GM23338 (cell line): ENCODE results near the gene SMYD3.

Source experiments
- CREB1 ChIP-seq: fragments of 250-450 bp; sonication (Bioruptor Pico); IDR thresholded peaks from 2 replicates; pipeline ENCODE4 v1.5.0; 2020; ENCODE audit warnings: low read depth, mild to moderate bottlenecking, moderate library complexity
- CTCF ChIP-seq, 2 experiments: fragments of 200-600 bp in 1 of 2; sonication (generic) in 1 of 2; conservative IDR thresholded peaks; 2 replicates each; pipeline versions ENCODE4 v1.5.1 to v1.6.1; 2016 to 2017; ENCODE audit warnings: antibody characterized with exemption in 2 of 2, low read depth in 2 of 2, mild to moderate bottlenecking in 2 of 2, moderate library complexity in 1 of 2
- ETS1 ChIP-seq: IDR thresholded peaks from 2 replicates; pipeline ENCODE4 v1.6.1; 2016; ENCODE audit warnings: antibody characterized with exemption
- EZH2 ChIP-seq: fragments of 200-600 bp; sonication (generic); IDR thresholded peaks from one replicate; pipeline ENCODE4 v1.8.0; 2017; ENCODE audit warnings: antibody characterized with exemption, mild to moderate bottlenecking, low read depth; ENCODE audit not compliant: unreplicated experiment
- JUNB ChIP-seq: IDR thresholded peaks from one replicate; pipeline ENCODE4 v1.6.1; 2016; ENCODE audit warnings: antibody characterized with exemption; ENCODE audit not compliant: unreplicated experiment
- POLR2AphosphoS5 ChIP-seq: IDR thresholded peaks from 2 replicates; pipeline ENCODE4 v1.6.1; 2016; ENCODE audit warnings: antibody characterized with exemption, low read depth
- ZNF114 ChIP-seq: fragments of 250-450 bp; sonication (Bioruptor Pico); IDR thresholded peaks from 2 replicates; pipeline ENCODE4 v1.5.0; 2020; ENCODE audit warnings: mild to moderate bottlenecking, moderate library complexity
- TF ChIP-seq, protein P1 (sequence below): IDR thresholded peaks from one replicate; pipeline ENCODE4 v1.6.1; 2018; ENCODE audit warnings: antibody characterized with exemption; ENCODE audit not compliant: unreplicated experiment

GRCh38 chr1:245997471-245998258, 509.4 kb downstream of the SMYD3 start:
- TF ChIP-seq CTCF (conservative IDR thresholded peaks at IDR 0.05; ENCODE audit: low read depth in 2 of 2) (no peak), POLR2AphosphoS5 (no peak), CREB1 (CRISPR knock-in tag) (no peak), EZH2 (no peak), JUNB (no peak), ETS1 (no peak), ZNF114 (no peak)
- TF ChIP-seq, protein P1, sequence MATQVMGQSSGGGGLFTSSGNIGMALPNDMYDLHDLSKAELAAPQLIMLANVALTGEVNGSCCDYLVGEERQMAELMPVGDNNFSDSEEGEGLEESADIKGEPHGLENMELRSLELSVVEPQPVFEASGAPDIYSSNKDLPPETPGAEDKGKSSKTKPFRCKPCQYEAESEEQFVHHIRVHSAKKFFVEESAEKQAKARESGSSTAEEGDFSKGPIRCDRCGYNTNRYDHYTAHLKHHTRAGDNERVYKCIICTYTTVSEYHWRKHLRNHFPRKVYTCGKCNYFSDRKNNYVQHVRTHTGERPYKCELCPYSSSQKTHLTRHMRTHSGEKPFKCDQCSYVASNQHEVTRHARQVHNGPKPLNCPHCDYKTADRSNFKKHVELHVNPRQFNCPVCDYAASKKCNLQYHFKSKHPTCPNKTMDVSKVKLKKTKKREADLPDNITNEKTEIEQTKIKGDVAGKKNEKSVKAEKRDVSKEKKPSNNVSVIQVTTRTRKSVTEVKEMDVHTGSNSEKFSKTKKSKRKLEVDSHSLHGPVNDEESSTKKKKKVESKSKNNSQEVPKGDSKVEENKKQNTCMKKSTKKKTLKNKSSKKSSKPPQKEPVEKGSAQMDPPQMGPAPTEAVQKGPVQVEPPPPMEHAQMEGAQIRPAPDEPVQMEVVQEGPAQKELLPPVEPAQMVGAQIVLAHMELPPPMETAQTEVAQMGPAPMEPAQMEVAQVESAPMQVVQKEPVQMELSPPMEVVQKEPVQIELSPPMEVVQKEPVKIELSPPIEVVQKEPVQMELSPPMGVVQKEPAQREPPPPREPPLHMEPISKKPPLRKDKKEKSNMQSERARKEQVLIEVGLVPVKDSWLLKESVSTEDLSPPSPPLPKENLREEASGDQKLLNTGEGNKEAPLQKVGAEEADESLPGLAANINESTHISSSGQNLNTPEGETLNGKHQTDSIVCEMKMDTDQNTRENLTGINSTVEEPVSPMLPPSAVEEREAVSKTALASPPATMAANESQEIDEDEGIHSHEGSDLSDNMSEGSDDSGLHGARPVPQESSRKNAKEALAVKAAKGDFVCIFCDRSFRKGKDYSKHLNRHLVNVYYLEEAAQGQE: no peak
